SK-N-SH (cell line): ENCODE data around the gene STARD10.

Experiments used
- EP300 ChIP-seq, 2 experiments: IDR thresholded peaks; 2 replicates each; pipeline versions ENCODE4 v1.4.0 to v1.6.1; 2012; ENCODE audit warnings: borderline replicate concordance in 1 of 2, low read depth in 1 of 2, low read length in 1 of 2
- EZH2phosphoT487 ChIP-seq: fragments of 200-600 bp; sonication (generic); IDR thresholded peaks from 2 replicates; pipeline ENCODE4 v1.6.1; 2017; ENCODE audit warnings: low read depth, mixed run types, mild to moderate bottlenecking, antibody characterized with exemption, moderate library complexity, borderline replicate concordance
- FOXM1 ChIP-seq: IDR thresholded peaks from 2 replicates; pipeline ENCODE4 v1.4.0; 2012; ENCODE audit warnings: low read depth, mild to moderate bottlenecking
- NRF1 ChIP-seq: IDR thresholded peaks from 2 replicates; pipeline ENCODE4 v1.6.1; 2012; ENCODE audit warnings: low read depth, mild to moderate bottlenecking, low read length
- POLR2AphosphoS5 ChIP-seq: IDR thresholded peaks from 2 replicates; pipeline ENCODE4 v1.6.1; 2012; ENCODE audit warnings: low read depth, low read length
- RAD21 ChIP-seq: IDR thresholded peaks from 2 replicates; pipeline ENCODE4 v1.6.1; 2012; ENCODE audit warnings: mild to moderate bottlenecking, low read length
- RCOR1 ChIP-seq: fragments of 150-350 bp; IDR thresholded peaks from 2 replicates; pipeline ENCODE4 v1.6.1; 2017; ENCODE audit warnings: antibody characterized with exemption, low read length
- RFX5 ChIP-seq: IDR thresholded peaks from 2 replicates; pipeline ENCODE4 v1.6.1; 2012; ENCODE audit warnings: mild to moderate bottlenecking, improper control_type of control experiment, low read length
- SMC3 ChIP-seq: IDR thresholded peaks from 2 replicates; pipeline ENCODE4 v1.6.1; 2012; ENCODE audit warnings: low read depth, low read length, improper control_type of control experiment
- YY1 ChIP-seq: IDR thresholded peaks from 2 replicates; pipeline ENCODE4 v1.4.0; 2012; ENCODE audit warnings: low read depth, mild to moderate bottlenecking
- TF ChIP-seq, protein P1 (sequence below): IDR thresholded peaks from 2 replicates; pipeline ENCODE4 v1.6.1; 2012; ENCODE audit warnings: mild to moderate bottlenecking, low read depth, low read length, moderate library complexity
- TF ChIP-seq, protein P2 (sequence below): fragments of 200-600 bp; sonication (generic); IDR thresholded peaks from 2 replicates; pipeline ENCODE4 v1.6.1; 2017; ENCODE audit warnings: antibody characterized with exemption, mild to moderate bottlenecking, moderate library complexity
- TF ChIP-seq, protein P3 (sequence below): IDR thresholded peaks from 2 replicates; pipeline ENCODE4 v1.4.0; 2012; ENCODE audit warnings: low read depth, borderline replicate concordance
- TF ChIP-seq, protein P4 (sequence below): IDR thresholded peaks from 2 replicates; pipeline ENCODE4 v1.4.0; 2012; ENCODE audit warnings: low read depth

DNA sequence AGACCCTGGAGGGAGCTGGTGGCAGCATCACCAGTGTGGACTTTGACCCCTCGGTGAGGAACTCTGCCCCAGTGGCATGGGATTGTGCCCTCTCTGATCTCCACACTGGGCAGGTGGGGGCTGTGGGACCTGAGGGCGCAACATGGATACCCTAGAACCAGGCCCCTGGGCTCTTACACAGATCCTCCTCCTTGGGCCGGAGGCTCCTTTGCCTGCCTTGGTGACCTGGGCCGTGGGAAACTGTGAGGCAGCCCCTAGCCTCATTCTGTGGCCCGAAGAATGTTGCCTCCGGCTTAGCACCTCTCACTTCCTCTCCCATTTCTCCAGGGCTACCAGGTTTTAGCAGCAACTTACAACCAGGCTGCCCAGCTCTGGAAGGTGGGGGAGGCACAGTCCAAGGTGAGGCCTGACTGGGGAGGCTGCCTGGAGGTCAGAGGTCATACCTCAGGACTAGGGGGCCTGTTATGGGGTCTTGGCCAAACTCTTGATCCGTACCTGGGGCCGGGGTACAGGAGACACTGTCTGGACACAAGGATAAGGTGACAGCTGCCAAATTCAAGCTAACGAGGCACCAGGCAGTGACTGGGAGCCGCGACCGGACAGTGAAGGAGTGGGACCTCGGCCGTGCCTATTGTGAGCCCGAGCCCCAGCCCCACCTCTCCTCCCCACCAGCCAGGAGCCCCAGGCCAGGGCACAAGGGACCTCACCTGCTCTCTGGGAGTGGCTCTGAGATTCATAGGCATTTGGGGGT lies 32.5 kb upstream of the STARD10 start:
- TF ChIP-seq, protein P1, sequence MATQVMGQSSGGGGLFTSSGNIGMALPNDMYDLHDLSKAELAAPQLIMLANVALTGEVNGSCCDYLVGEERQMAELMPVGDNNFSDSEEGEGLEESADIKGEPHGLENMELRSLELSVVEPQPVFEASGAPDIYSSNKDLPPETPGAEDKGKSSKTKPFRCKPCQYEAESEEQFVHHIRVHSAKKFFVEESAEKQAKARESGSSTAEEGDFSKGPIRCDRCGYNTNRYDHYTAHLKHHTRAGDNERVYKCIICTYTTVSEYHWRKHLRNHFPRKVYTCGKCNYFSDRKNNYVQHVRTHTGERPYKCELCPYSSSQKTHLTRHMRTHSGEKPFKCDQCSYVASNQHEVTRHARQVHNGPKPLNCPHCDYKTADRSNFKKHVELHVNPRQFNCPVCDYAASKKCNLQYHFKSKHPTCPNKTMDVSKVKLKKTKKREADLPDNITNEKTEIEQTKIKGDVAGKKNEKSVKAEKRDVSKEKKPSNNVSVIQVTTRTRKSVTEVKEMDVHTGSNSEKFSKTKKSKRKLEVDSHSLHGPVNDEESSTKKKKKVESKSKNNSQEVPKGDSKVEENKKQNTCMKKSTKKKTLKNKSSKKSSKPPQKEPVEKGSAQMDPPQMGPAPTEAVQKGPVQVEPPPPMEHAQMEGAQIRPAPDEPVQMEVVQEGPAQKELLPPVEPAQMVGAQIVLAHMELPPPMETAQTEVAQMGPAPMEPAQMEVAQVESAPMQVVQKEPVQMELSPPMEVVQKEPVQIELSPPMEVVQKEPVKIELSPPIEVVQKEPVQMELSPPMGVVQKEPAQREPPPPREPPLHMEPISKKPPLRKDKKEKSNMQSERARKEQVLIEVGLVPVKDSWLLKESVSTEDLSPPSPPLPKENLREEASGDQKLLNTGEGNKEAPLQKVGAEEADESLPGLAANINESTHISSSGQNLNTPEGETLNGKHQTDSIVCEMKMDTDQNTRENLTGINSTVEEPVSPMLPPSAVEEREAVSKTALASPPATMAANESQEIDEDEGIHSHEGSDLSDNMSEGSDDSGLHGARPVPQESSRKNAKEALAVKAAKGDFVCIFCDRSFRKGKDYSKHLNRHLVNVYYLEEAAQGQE, result no peak
- TF ChIP-seq RAD21, result no peak
- no peak for TF ChIP-seq EP300 (IDR thresholded peaks at IDR 0.05; ENCODE audit: borderline replicate concordance in 1 of 2, low read depth in 1 of 2, low read length in 1 of 2)
- TF ChIP-seq SMC3, result no peak
- no peak for TF ChIP-seq RFX5
- TF ChIP-seq FOXM1, result no peak
- TF ChIP-seq POLR2AphosphoS5, result no peak
- TF ChIP-seq, protein P2, sequence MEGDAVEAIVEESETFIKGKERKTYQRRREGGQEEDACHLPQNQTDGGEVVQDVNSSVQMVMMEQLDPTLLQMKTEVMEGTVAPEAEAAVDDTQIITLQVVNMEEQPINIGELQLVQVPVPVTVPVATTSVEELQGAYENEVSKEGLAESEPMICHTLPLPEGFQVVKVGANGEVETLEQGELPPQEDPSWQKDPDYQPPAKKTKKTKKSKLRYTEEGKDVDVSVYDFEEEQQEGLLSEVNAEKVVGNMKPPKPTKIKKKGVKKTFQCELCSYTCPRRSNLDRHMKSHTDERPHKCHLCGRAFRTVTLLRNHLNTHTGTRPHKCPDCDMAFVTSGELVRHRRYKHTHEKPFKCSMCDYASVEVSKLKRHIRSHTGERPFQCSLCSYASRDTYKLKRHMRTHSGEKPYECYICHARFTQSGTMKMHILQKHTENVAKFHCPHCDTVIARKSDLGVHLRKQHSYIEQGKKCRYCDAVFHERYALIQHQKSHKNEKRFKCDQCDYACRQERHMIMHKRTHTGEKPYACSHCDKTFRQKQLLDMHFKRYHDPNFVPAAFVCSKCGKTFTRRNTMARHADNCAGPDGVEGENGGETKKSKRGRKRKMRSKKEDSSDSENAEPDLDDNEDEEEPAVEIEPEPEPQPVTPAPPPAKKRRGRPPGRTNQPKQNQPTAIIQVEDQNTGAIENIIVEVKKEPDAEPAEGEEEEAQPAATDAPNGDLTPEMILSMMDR, result no peak
- TF ChIP-seq EZH2phosphoT487, result no peak
- no peak for TF ChIP-seq NRF1
- no peak for TF ChIP-seq YY1
- TF ChIP-seq, protein P3, sequence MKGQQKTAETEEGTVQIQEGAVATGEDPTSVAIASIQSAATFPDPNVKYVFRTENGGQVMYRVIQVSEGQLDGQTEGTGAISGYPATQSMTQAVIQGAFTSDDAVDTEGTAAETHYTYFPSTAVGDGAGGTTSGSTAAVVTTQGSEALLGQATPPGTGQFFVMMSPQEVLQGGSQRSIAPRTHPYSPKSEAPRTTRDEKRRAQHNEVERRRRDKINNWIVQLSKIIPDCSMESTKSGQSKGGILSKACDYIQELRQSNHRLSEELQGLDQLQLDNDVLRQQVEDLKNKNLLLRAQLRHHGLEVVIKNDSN, result no peak
- no peak for TF ChIP-seq RCOR1
- TF ChIP-seq, protein P4, sequence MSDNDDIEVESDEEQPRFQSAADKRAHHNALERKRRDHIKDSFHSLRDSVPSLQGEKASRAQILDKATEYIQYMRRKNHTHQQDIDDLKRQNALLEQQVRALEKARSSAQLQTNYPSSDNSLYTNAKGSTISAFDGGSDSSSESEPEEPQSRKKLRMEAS, result no peak
